ENCODE measurements around the gene TEN1.

The TEN1 gene

GRCh38 chr17:75940727-75941441 lies 38.2 kb upstream of the TEN1 start, which contains the start of gene FBF1 (continued):
- no peak for TF ChIP-seq ZNF610 (tag by site-specific recombination; IDR thresholded peaks at IDR 0.05; ENCODE audit: borderline replicate concordance)
- peak; percentile 90; the same call in 1 of the 2 replicates for TF ChIP-seq ZBTB20 (tag by site-specific recombination; IDR thresholded peaks at IDR 0.05)
- no peak for TF ChIP-seq ZNF169 (tag by site-specific recombination; IDR thresholded peaks at IDR 0.05)
- TF ChIP-seq ZNF280C (tag by site-specific recombination; IDR thresholded peaks at IDR 0.05), result no peak
- TF ChIP-seq ZBTB1 (tag by site-specific recombination; IDR thresholded peaks at IDR 0.05), result 0 out of 2 replicates have a peak, but pooled peaks have one; percentile 37
- TF ChIP-seq ZNF37A (tag by site-specific recombination; IDR thresholded peaks at IDR 0.05), result no peak
- TF ChIP-seq, protein P1, sequence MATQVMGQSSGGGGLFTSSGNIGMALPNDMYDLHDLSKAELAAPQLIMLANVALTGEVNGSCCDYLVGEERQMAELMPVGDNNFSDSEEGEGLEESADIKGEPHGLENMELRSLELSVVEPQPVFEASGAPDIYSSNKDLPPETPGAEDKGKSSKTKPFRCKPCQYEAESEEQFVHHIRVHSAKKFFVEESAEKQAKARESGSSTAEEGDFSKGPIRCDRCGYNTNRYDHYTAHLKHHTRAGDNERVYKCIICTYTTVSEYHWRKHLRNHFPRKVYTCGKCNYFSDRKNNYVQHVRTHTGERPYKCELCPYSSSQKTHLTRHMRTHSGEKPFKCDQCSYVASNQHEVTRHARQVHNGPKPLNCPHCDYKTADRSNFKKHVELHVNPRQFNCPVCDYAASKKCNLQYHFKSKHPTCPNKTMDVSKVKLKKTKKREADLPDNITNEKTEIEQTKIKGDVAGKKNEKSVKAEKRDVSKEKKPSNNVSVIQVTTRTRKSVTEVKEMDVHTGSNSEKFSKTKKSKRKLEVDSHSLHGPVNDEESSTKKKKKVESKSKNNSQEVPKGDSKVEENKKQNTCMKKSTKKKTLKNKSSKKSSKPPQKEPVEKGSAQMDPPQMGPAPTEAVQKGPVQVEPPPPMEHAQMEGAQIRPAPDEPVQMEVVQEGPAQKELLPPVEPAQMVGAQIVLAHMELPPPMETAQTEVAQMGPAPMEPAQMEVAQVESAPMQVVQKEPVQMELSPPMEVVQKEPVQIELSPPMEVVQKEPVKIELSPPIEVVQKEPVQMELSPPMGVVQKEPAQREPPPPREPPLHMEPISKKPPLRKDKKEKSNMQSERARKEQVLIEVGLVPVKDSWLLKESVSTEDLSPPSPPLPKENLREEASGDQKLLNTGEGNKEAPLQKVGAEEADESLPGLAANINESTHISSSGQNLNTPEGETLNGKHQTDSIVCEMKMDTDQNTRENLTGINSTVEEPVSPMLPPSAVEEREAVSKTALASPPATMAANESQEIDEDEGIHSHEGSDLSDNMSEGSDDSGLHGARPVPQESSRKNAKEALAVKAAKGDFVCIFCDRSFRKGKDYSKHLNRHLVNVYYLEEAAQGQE (tag by site-specific recombination; IDR thresholded peaks at IDR 0.05), result no peak
- TF ChIP-seq ZNF391 (tag by site-specific recombination; IDR thresholded peaks at IDR 0.05; ENCODE audit: borderline replicate concordance, low read depth), result peak; percentile 39; the same call in 1 of the 2 replicates
- no peak for TF ChIP-seq MZF1 (tag by site-specific recombination; IDR thresholded peaks at IDR 0.05; ENCODE audit: borderline replicate concordance)
- TF ChIP-seq GLI4 (tag by site-specific recombination; IDR thresholded peaks at IDR 0.05), result no peak
- no peak for TF ChIP-seq ZNF544 (tag by site-specific recombination; IDR thresholded peaks at IDR 0.05)
- no peak for TF ChIP-seq ZNF280D (tag by site-specific recombination; IDR thresholded peaks at IDR 0.05)
- peak; percentile 83 for TF ChIP-seq PRDM10 (tag by site-specific recombination; IDR thresholded peaks at IDR 0.05)
- no peak for TF ChIP-seq KLF7 (tag by site-specific recombination; IDR thresholded peaks at IDR 0.05; ENCODE audit: borderline replicate concordance)
- peak; percentile 21 for TF ChIP-seq KLF1 (tag by site-specific recombination; IDR thresholded peaks at IDR 0.05)
- no peak for TF ChIP-seq ZNF521 (tag by site-specific recombination; IDR thresholded peaks at IDR 0.05)
- TF ChIP-seq ZNF341 (tag by site-specific recombination; IDR thresholded peaks at IDR 0.05; ENCODE audit: low read depth), result peak; percentile 91
- peak; percentile 70; the same call in 1 of the 2 replicates for TF ChIP-seq ZNF600 (tag by site-specific recombination; IDR thresholded peaks at IDR 0.05)
- TF ChIP-seq SALL2 (tag by site-specific recombination; IDR thresholded peaks at IDR 0.05; ENCODE audit: borderline replicate concordance), result no peak
- TF ChIP-seq ZNF202 (tag by site-specific recombination; IDR thresholded peaks at IDR 0.05; ENCODE audit: borderline replicate concordance), result no peak
- TF ChIP-seq KLF9 (tag by site-specific recombination; IDR thresholded peaks at IDR 0.05; ENCODE audit: low read depth), result no peak
- TF ChIP-seq ZNF621 (tag by site-specific recombination; IDR thresholded peaks at IDR 0.05), result no peak
- TF ChIP-seq ZSCAN16 (tag by site-specific recombination; IDR thresholded peaks at IDR 0.05), result no peak
- no peak for TF ChIP-seq ZFP3 (tag by site-specific recombination; IDR thresholded peaks at IDR 0.05; ENCODE audit: low read depth)
- peak; percentile 96 for TF ChIP-seq ZBTB26 (tag by site-specific recombination; optimal IDR thresholded peaks at IDR 0.05)
- TF ChIP-seq ZNF112 (tag by site-specific recombination; IDR thresholded peaks at IDR 0.05), result no peak
